Cardiac muscle cell (in vitro differentiated cells and primary cell): ENCODE results near the gene PLCH2. TPM values are rescaled to one million over a fixed set of nuclear protein-coding genes. Genes with fewer than 3 reads are reported as not detected.

Experiments
- DNase-seq, 2 donors: peaks; one replicate each; pipeline versions ENCODE4 v3.0.0 to v3.0.0-alpha.2; 2010 to 2017; ENCODE audit warnings: low read depth in 1 of 2, low spot score in 1 of 2
- H3K27ac ChIP-seq: fragments of 200-600 bp; sonication (generic); 2 replicates; pipeline ENCODE4 v1.5.1; 2016
- H3K27me3 ChIP-seq: fragments of 200-600 bp; sonication (generic); 2 replicates; pipeline ENCODE4 v1.6.0; 2016; ENCODE audit warnings: control low read depth
- H3K36me3 ChIP-seq: fragments of 200-600 bp; sonication (generic); 2 replicates; pipeline ENCODE4 v1.5.1; 2016; ENCODE audit warnings: control low read depth
- H3K4me1 ChIP-seq: fragments of 200-600 bp; sonication (generic); 2 replicates; pipeline ENCODE4 v1.8.1; 2017; ENCODE audit warnings: low read depth, mild to moderate bottlenecking, mixed run types
- H3K4me3 ChIP-seq: fragments of 200-600 bp; sonication (generic); 2 replicates; pipeline ENCODE4 v1.5.1; 2016; ENCODE audit warnings: mild to moderate bottlenecking
- H3K9me3 ChIP-seq: fragments of 200-600 bp; sonication (generic); 2 replicates; pipeline ENCODE4 v1.5.1; 2017; ENCODE audit warnings: low read depth, mild to moderate bottlenecking, control low read depth
- CTCF ChIP-seq: IDR thresholded peaks from 2 replicates; pipeline ENCODE4 v1.5.1; 2012; ENCODE audit warnings: low read depth, mild to moderate bottlenecking, low read length
- polyA plus RNA-seq: library from polyadenylated mRNA; unstranded; fragments of >200 nt; fragmentation: Nextera tagmentation; extraction: Ambion mirVana; gene quantifications from 2 replicates; pipeline ENCODE4 v1.2.1, GENCODE V29; 2016
- total RNA-seq: library from RNA; depleted of rRNA; stranded (reverse); fragments of >200 nt; gene quantifications from 2 replicates; pipeline ENCODE4 v1.2.3, GENCODE V29; 2016

PLCH2 gene
- total and polyA plus RNA-seq, 2 experiments from 2014 or later: 0.33 to 0.44 TPM

- no peaks in the 10 kb centered on the region for H3K4me1 ChIP-seq
- no peaks in the 10 kb centered on the region for H3K9me3 ChIP-seq
- TF ChIP-seq CTCF: no peak
- H3K27ac ChIP-seq: no peak overlapping the region
- no peaks in the 10 kb centered on the region for H3K36me3 ChIP-seq
- DNase-seq: no peak
- peaks cover 5% of the 10 kb centered on the region for H3K27me3 ChIP-seq
- H3K4me3 ChIP-seq: no peak overlapping the region
Measured at GRCh38 chr1:2492091-2492490, 16.0 kb downstream of the PLCH2 start.

- H3K9me3 ChIP-seq: no peaks in the 10 kb centered on the region
- no peak overlapping the region for H3K27ac ChIP-seq
- H3K27me3 ChIP-seq: peaks cover 5% of the 10 kb centered on the region
- TF ChIP-seq CTCF: no peak
- H3K4me1 ChIP-seq: no peaks in the 10 kb centered on the region
- no peak overlapping the region for H3K4me3 ChIP-seq
- no peaks in the 10 kb centered on the region for H3K36me3 ChIP-seq
- DNase-seq: no peak
Measured at GRCh38 chr1:2493218-2493617, 17.1 kb downstream of the PLCH2 start.

GRCh38 chr1:2493691-2494322 is 17.7 kb downstream of the PLCH2 start:
- no peak overlapping the region for H3K4me3 ChIP-seq
- no peaks in the 10 kb centered on the region for H3K36me3 ChIP-seq
- TF ChIP-seq CTCF: no peak
- no peaks in the 10 kb centered on the region for H3K4me1 ChIP-seq
- peaks cover 5% of the 10 kb centered on the region for H3K27me3 ChIP-seq
- no peak for DNase-seq
- no peaks in the 10 kb centered on the region for H3K9me3 ChIP-seq
- no peak overlapping the region for H3K27ac ChIP-seq

- no peaks in the 10 kb centered on the region for H3K36me3 ChIP-seq
- H3K9me3 ChIP-seq: no peaks in the 10 kb centered on the region
- H3K27ac ChIP-seq: no peak overlapping the region
- no peak overlapping the region for H3K4me3 ChIP-seq
- peak in 1 of 2 donors; percentile 30 for DNase-seq
- no peaks in the 10 kb centered on the region for H3K4me1 ChIP-seq
- peaks cover 5% of the 10 kb centered on the region for H3K27me3 ChIP-seq
- no peak for TF ChIP-seq CTCF
Measured at GRCh38 chr1:2494323-2494693, 18.2 kb downstream of the PLCH2 start.

- H3K27me3 ChIP-seq: peaks cover 5% of the 10 kb centered on the region
- no peak for DNase-seq
- H3K4me3 ChIP-seq: no peak overlapping the region
- H3K36me3 ChIP-seq: no peaks in the 10 kb centered on the region
- no peaks in the 10 kb centered on the region for H3K9me3 ChIP-seq
- no peak overlapping the region for H3K27ac ChIP-seq
- TF ChIP-seq CTCF: no peak
- no peaks in the 10 kb centered on the region for H3K4me1 ChIP-seq
Measured at GRCh38 chr1:2495026-2495425, 18.9 kb downstream of the PLCH2 start.
